Ovary (tissue), 9 donors: Measurements from ENCODE around the gene GYPC. TPM values are rescaled to one million over a fixed set of nuclear protein-coding genes. Genes with fewer than 3 reads are reported as not detected.
"Not testable (repeated sequence)": the region's sequence is repeated elsewhere in the genome, so short reads cannot be mapped to it uniquely, and the experiment has no call there.

ENCODE experiments used
- DNase-seq, 5 donors: peaks; one replicate each; pipeline ENCODE4 v3.0.0-alpha.2; 2019 to 2020
- H3K27ac ChIP-seq, 2 donors: fragments of 200-600 bp; one replicate each; pipeline versions ENCODE4 v1.5.1 to v1.8.0; 2019 to 2022
- H3K27me3 ChIP-seq: fragments of 200-600 bp; one replicate; pipeline ENCODE4 v1.8.0; 2022
- H3K36me3 ChIP-seq: fragments of 200-600 bp; sonication (generic); one replicate; pipeline ENCODE4 v1.5.1; 2019
- H3K4me1 ChIP-seq: one replicate; pipeline ENCODE4 v1.8.1; 2013; ENCODE audit warnings: mild to moderate bottlenecking, moderate library complexity; ENCODE audit not compliant: insufficient read depth
- H3K4me3 ChIP-seq: fragments of 200-600 bp; sonication (generic); one replicate; pipeline ENCODE4 v1.5.1; 2017
- H3K9me3 ChIP-seq, 2 donors: fragments of 200-600 bp in 1 of 2; sonication (generic) in 1 of 2; one replicate each; pipeline versions ENCODE4 v1.5.1 to v1.8.1; 2013 to 2019; ENCODE audit warnings: mild to moderate bottlenecking in 1 of 2, moderate library complexity in 1 of 2
- CTCF ChIP-seq, 3 donors: fragments of 450-650 bp in 2 of 3; fragments of 200-600 bp in 1 of 3; IDR thresholded peaks; one replicate each; pipeline versions ENCODE4 v1.5.1 to v1.8.0; 2016 to 2022; ENCODE audit warnings: antibody characterized with exemption in 3 of 3, mild to moderate bottlenecking in 1 of 3
- EP300 ChIP-seq: sonication (generic); formaldehyde crosslinking; IDR thresholded peaks from one replicate; pipeline ENCODE4 v1.6.1; 2017; ENCODE audit warnings: antibody characterized with exemption
- POLR2A ChIP-seq: fragments of 450-650 bp; IDR thresholded peaks from one replicate; pipeline ENCODE4 v1.6.1; 2017; ENCODE audit warnings: antibody characterized with exemption, mild to moderate bottlenecking, moderate library complexity
- WGBS, 3 donors: extraction: QIAGEN DNeasy Blood & Tissue Kit in 1 of 3; methylation state at CpG; one replicate each; pipeline versions ENCODE4 v1.1.5 to v1.1.7; 2013 to 2017; 5-methylcytosine and 5-hydroxymethylcytosine counted together
- intact Hi-C, 4 donors: fragments of 100-400 bp; cut with DNase I; formaldehyde crosslinking; loops; one replicate each; pipeline versions ENCODE4 v1.11.0 to v1.15.1; 2022 to 2023
- polyA plus RNA-seq, 2 donors: library from polyadenylated mRNA; stranded (reverse); fragments of 200-250 nt in 1 of 2; fragments of 350-450 nt in 1 of 2; fragmentation: Illumina TruSeq in 1 of 2; extraction: RNeasy Lipid Tissue Mini Kit (QIAGEN cat#74804) in 1 of 2; gene quantifications; one replicate each; pipeline ENCODE4 v1.2.3, GENCODE V29; 2013 to 2014
- total RNA-seq, 7 donors: library from RNA; depleted of rRNA in 2 of 7; stranded (reverse); fragments of >200 nt in 2 of 7; fragmentation: NEBNext Ultra II Directional in 3 of 7; extraction: Animal tissue kit (Norgen Biotek cat#: 25700) in 3 of 7; gene quantifications; one replicate each; pipeline versions ENCODE4 v1.1.0 to v1.2.4, GENCODE V29; 2016 to 2023
- donor health status: DM: no; HTN: no; CAD: no; lungs with moderate emphysema.
- donor health status: DM: no; HTN: no; CAD: no.
- donor health status: Bipolar disorder and iron deficiency.
- donor health status: DM: yes; HTN: yes; CAD: no.
- donor health status: DM: no; HTN: no; CAD: no.
- donor health status: DM: yes; HTN: yes; CAD: no.

The GYPC gene
- total and polyA plus RNA-seq, 9 donors: 70.1 to 151 (median 104) TPM

- H3K9me3 ChIP-seq: no peaks in the 10 kb centered on the region
- TF ChIP-seq EP300 (no peak), POLR2A (no peak)
- no peak for DNase-seq
- intact Hi-C loops: no loop called here
- 63 to 79% (median 65%) methylated on average over 1 of the region's 1 CpG for WGBS, 3 donors
- no peak overlapping the region for H3K27ac ChIP-seq
- H3K27me3 ChIP-seq: no peaks in the 10 kb centered on the region
- no peaks in the 10 kb centered on the region for H3K36me3 ChIP-seq
- no peak overlapping the region for H3K4me3 ChIP-seq
- no peaks in the 10 kb centered on the region for H3K4me1 ChIP-seq
Observed at GRCh38 chr2:126645211-126645618, 10.7 kb upstream of the GYPC start.

GRCh38 chr2:126646026-126646425 is 9.9 kb upstream of the GYPC start:
- H3K27me3 ChIP-seq: no peaks in the 10 kb centered on the region
- 77 to 88% (median 86%) methylated on average over 3 of the region's 3 CpGs for WGBS, 3 donors
- intact Hi-C loops: no loop called here
- H3K4me1 ChIP-seq: no peaks in the 10 kb centered on the region
- no peak overlapping the region for H3K27ac ChIP-seq
- no peak for TF ChIP-seq EP300
- TF ChIP-seq CTCF (IDR thresholded peaks at IDR 0.05): no peak
- no peak for TF ChIP-seq POLR2A
- no peaks in the 10 kb centered on the region for H3K36me3 ChIP-seq
- no peaks in the 10 kb centered on the region for H3K9me3 ChIP-seq
- DNase-seq: no peak
- no peak overlapping the region for H3K4me3 ChIP-seq

- H3K4me1 ChIP-seq, H3K27me3 ChIP-seq, H3K36me3 ChIP-seq, H3K4me3 ChIP-seq, intact Hi-C loops, H3K9me3 ChIP-seq, H3K27ac ChIP-seq, DNase-seq: not testable (repeated sequence)
- 95 to 100% (median 100%) methylated on average over 1 of the region's 1 CpG for WGBS, 3 donors
Observed at GRCh38 chr2:126647714-126648344, 8.1 kb upstream of the GYPC start.

GRCh38 chr2:126648345-126648786 is 7.6 kb upstream of the GYPC start:
- H3K27me3 ChIP-seq, H3K4me3 ChIP-seq, H3K9me3 ChIP-seq, H3K36me3 ChIP-seq, H3K4me1 ChIP-seq, intact Hi-C loops, DNase-seq, H3K27ac ChIP-seq: not testable (repeated sequence)
- 86 to 98% (median 89%) methylated on average over 5 of the region's 5 CpGs for WGBS, 3 donors

GRCh38 chr2:126649101-126649500 is 6.9 kb upstream of the GYPC start:
- H3K27me3 ChIP-seq: no peaks in the 10 kb centered on the region
- TF ChIP-seq EP300 (no peak), POLR2A (no peak)
- H3K27ac ChIP-seq: no peak overlapping the region
- H3K4me3 ChIP-seq: no peak overlapping the region
- H3K4me1 ChIP-seq: no peaks in the 10 kb centered on the region
- no peaks in the 10 kb centered on the region for H3K9me3 ChIP-seq
- intact Hi-C loops: no loop called here
- H3K36me3 ChIP-seq: no peaks in the 10 kb centered on the region
- 97 to 100% (median 99%) methylated on average over 1 of the region's 1 CpG for WGBS, 3 donors
- DNase-seq: no peak

DNA sequence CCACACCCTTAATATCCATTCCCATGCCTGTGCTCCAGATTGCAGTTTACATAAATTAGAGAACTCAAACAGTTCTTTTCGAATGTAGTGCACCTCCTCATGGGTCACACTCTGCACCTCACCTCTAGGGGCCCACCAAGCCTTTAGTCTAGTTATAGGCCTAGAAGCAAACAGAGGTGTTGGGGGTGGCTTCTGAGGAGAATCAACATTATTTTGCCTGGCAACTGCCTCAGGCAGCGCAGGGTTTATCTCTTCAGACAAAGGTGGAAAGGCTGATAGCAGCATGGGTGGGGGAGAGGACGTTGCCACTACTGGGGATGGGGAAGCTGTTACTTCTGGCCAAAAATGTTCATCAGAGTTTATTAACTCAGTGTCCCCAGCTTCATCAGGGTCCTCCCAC is 5.0 kb upstream of the GYPC start:
- H3K4me1 ChIP-seq: peaks cover 4% of the 10 kb centered on the region
- no peak overlapping the region for H3K27ac ChIP-seq
- H3K4me3 ChIP-seq: no peak overlapping the region
- no peaks in the 10 kb centered on the region for H3K9me3 ChIP-seq
- intact Hi-C loops: no loop called here
- no peak for DNase-seq
- H3K36me3 ChIP-seq: no peaks in the 10 kb centered on the region
- WGBS, 3 donors: 83 to 90% (median 85%) methylated on average over 3 of the region's 3 CpGs
- TF ChIP-seq CTCF (IDR thresholded peaks at IDR 0.05) (no peak), EP300 (no peak), POLR2A (no peak)
- H3K27me3 ChIP-seq: no peaks in the 10 kb centered on the region
